Femur (tissue), 1 donor: ENCODE measurements around the gene RIPOR3.
A peak's percentile ranks its signal among the peaks of the same experiment; 100 is the strongest.
"Not testable (repeated sequence)": the region's sequence is repeated elsewhere in the genome, so short reads cannot be mapped to it uniquely, and the experiment has no call there.

Source experiments
- DNase-seq: peaks from one replicate; pipeline ENCODE4 v3.0.0-alpha.2; 2017

Gene RIPOR3

DNA sequence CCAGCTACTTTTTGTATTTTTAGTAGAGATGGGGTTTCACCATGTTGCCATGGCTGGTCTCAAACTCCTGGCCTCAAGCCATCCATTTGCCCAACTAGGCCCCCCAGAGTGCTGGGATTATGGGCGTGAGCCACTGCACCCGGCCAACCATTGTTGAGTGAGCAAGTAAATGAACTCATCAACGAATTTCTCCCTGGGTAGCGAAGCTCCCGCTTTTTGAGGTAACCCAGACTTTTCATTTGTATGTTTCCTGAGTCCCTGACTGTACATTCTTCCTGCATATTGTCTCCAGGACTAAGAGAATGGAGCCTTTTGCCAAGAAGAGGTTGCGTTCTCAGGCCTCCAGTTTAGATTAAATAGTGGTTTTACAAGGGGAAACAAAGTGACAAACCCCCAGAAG is 36.4 kb downstream of the RIPOR3 start:
- DNase-seq: peak; percentile 56

DNA sequence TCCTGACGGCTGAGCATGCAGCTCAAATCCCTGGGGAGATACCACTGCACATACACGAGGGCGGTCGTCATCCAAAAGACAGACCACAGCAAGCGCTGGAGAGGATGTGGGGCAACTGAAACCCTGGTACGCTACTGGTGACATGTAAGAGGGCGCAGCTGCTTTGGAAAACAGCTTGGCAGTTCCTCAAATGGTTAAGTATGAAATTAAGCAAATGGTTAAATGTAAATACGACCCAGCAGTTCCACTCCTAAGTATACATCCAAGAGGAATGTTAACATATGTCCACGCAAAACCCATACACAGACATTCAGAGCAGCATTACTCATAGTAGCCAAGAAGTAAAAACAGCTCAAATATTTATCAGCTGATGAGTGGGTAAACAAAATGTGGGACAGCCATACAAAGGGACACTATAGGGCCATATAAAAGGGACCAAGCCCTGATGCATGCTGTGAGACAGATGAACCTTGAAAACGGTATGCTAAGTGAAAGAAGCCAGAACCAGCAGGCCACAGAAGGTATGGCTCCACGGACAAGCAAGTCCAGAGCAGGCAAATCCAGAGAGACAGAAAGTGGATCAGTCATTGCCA is 38.5 kb downstream of the RIPOR3 start:
- DNase-seq: no peak

DNA sequence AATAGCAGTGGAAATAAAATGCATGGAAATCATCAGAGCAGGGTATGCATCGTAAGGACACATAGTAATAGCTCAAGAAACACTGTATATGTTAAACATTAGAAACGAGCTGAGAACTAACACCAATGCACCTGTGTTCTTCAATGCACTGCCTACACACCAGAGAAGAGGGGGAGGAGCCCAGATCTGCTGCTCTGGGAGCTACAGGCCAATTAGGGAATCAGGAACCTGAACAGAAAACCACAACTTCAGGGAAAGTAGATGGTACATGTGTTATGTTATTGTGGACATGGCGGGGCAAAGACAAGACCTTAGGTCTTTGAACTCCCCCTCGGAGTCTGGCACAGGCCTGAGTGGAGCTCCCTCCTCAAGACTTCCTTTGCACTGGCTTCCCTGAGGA is 39.7 kb downstream of the RIPOR3 start:
- no peak for DNase-seq

DNA sequence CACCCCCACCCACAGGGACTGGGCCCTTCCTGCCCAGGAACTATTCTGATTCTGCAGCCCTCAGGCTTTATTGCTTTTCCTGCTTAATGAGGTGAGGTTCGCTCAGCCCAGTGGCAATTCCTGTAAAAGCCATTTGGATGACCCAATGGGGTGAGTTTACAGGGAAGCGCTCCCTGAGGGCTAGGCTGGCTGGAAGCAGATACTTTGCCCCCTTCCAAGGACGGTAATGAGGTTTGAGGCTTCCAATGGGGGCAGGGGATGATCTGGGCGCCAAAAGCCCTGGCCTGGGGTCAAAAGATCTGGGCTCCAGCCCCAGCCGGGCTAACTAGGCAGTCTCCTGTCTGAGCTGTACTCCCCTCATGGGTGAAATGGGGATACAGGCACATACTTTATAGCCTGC is 41.8 kb downstream of the RIPOR3 start:
- no peak for DNase-seq

DNA sequence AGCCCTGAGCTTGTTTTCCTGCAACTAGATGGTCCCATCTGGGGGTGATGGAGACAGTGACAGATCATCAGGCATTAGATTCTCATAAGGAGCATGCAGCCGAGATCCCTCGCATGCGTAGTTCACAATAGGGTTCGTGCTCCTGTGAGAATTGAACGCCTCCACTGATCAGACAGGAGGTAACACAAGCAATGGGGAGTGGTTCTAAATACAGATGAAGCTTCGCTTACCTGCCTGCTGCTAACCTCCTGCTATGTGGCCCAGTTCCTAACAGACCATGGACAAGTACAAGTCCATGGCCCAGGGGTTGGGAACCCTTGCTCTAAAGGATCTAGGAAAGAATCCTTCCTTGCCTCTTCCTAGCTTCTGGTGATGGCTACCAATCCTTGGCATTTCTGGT is 42.7 kb downstream of the RIPOR3 start:
- DNase-seq: no peak

DNA sequence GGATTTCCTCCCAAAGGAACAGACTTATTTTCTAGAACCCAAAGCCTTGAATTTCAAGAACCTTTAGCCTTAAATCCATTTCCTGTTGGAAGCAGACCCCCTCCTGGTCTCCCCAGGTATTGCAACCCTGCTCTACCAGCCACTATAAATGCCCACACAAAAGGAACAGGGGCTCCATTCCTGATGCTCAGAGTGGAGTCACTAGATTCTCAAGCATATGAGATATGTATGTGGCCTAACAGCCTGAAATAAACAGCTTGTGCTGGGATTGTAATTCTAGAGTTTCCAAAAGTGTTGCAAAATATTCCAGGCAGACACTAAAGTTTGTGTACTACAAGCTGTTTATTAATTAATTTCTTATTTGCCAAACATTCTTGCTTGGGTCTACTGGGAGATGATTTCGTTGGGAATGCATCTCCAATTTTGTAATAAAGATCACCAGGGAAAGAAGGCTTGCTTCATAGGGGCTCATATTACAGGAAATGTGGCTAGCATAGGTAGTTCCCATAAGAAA is 44.8 kb downstream of the RIPOR3 start:
- no peak for DNase-seq

DNA sequence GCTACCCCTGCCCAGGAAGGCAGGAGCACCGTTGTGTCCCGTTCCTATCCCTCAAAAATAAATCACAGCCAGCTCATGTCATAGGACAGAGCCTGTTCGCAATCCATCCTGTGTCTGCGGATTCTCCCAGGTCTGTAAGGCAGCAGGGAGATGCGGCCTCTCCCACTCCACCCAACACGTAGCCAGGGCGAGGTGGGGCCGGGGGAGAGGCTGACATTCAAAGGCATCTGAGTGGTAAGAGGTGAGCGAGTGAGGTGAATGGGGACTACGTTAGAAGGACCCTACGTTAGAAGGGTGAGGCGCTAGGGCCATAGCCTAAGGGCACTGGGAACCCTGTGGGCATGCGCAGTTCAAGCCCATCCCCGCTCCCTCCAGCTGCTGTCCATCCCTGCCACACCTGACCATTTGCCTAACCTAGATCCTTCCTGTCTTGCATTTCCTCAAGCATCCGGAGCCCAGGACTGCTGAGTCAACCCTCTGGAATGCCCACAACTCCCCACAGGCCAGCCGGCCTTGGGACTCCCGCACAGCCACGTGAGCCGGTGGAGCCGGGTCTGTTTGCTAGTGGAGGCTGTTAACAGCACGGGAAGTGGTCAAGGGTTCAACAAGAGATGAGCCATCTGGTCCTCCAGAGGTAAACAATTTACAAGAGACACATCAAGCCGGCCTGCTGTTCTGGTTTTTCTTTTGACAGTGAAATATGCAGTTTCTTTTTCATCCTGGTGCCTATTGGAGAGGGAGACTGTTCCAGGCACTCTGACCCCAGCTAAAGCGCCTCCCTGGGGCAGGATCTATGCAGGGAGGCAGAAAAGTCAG is 45.9 kb downstream of the RIPOR3 start:
- peak; percentile 60 for DNase-seq

DNA sequence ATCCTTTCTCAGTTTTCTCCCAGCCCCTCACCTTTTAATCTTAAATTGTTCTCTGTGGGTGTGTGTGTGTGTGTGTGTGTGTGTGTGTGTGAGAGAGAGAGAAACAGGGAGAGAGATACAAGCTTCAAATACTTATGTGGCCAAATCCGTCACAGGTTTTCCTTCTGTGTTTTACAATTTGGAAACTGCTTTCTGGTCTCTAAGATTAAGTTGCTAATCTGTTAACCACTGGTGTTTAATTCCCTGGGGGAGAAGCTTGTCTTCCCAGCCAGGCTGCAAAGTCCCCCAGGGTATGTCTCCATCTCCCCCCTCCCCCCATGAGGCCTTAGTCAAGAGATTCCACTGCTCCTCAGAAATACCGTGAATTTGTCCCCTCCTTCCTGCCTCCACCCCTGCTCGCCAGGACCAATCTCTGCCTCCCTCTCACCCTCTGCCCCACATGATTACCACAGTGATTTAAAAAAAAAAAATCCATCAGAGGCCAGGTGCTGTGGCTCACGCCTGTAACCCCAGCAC is 49.0 kb downstream of the RIPOR3 start:
- DNase-seq: no peak

DNA sequence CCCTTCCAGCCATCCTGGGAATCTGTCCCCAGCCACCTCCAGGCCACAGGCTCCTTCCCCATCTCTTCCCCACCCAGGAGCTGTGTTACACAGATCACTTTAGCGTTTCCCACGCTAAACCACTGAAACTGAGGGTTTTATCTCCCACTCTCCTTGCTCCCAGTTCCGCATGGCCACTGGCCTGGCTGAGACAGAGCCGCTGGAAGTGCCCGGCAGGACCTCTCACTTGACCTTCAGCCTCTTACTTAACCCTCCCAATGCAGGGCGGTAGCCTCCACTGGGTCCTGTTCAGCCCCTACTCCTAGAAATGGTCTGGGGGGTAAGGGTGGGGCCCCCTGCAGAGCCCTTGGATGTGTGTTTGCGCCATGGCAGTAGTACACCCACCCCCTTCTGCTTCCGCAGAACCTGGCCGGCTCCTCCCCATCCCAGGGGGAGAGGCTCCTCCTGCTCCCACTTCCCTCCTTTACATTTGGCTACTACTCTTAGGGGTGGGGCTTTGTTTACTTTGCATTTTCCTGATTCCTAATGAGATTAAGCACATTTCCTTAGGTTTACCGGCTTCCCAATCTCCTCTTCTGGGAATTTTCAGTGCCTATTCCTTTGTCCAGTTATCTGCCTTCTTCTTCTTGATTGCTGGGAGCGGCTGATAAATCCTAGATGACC is 49.6 kb downstream of the RIPOR3 start:
- not testable (repeated sequence) for DNase-seq

DNA sequence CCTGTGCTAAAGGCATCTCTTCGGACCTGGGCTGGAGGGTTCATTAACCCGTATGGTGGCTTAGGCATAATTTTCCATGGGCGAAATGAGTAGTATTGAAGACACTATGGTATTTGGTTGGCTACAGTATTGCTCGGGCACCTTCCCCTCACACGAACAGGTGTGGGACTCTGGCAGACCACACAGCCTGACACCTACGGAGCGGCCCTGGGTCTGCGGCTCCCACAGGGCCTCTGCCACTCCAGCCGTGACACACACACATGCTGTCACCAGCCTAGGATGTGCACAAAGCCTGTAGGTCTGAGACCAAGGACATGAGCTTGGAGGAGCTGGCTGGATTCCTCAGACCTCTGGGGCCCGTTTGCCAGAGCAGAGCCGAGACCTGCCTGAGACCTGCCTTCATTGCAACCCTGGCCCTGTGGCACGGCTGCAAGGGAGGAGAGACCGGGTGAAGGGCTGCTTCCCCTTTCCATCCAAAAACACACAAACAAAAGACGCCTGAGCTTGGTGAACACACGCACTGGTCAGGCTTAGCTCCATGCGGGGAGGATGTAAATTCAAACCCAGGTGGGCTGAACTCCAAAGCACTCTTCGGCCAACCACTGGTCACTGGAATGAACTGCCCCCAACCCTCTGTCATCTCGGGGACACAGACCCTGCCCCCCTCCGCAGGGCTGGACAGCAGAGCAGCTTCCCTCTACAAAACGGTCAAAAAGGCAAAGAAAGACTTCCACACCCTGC is 51.2 kb downstream of the RIPOR3 start:
- not testable (repeated sequence) for DNase-seq

DNA sequence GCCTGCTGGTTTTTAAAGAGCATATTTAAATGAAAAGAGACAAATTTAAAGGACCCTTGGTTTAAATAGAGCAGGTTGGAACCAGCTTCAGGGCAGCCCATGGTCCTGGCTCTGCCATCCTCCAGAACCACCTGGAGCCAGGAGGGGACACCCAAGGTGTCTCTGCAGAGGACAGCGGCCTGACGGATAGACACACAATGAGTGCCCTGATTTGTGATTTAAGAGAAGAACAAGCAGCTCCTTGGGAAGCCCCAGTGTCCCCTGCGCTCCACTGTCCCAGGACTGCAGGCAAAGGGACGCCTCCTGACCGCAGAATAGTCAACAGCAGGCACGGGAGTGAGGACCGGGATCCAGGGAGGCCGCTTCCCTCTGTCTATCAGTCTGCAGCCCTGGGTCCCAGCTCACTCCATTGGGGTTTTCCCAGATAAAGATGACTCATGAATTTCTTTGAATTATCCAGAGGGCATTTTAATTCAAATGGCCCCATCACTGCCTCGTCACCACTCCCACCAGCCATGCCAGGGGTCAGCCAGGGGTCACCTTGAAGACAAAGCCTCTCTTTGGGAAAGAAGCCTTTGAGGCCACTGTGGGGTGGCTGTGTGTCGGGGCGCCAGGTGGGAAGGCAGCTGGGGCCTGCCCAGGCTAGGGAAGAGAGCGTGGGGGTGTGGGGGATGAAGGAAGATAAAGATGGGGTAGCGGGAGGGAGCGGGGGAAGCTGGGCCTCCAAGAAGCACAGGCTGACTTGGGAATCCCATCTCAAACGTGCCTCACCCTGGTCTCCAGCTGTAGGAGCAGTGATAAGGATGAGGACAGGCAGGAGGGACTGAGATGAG is 53.1 kb downstream of the RIPOR3 start:
- not testable (repeated sequence) for DNase-seq

DNA sequence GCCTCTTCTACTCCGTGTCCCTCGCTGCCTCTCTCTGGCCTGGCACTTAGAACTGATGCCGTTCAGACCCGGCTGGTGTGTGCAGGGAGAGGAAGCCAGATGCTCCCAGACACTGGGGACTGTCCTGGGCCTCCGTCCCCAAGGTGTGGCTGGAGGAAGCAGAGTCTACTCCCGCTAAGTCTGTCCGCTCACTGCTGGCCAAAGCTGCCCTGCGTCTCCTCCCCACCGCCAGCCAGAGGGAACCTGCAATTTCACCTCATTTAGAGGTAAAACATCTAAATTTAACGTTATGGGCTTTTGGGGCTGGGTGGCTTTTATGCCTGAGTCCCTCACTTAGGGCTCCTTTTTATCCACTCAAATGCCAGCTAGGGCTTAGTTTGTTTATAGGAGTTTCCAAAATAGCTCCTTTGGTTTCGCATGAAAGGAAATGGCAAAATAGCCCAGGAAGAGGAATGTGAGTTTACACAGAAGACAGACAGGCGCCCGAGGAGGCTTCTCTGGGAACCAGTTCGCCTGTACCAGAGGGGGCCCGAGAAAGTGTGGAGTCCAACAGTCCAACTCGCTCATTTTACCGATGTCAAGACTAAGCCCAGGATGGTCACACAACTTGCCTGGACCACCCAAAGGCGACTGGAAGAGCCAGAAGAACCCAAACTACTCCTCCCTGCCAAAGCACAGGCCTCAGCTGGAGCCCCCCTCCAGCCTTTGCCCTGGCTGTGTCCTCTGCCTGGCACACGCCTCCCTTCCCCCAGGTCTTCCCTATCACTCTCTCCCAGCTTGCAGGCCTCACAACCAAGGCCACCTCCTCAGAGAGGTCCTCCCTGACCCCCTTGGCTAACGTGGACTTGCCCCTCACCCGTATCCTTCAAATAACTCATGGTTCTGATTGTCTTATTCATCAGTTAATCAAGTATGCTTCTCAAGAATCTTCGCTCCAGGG is 54.5 kb downstream of the RIPOR3 start:
- DNase-seq: peak; percentile 46

DNA sequence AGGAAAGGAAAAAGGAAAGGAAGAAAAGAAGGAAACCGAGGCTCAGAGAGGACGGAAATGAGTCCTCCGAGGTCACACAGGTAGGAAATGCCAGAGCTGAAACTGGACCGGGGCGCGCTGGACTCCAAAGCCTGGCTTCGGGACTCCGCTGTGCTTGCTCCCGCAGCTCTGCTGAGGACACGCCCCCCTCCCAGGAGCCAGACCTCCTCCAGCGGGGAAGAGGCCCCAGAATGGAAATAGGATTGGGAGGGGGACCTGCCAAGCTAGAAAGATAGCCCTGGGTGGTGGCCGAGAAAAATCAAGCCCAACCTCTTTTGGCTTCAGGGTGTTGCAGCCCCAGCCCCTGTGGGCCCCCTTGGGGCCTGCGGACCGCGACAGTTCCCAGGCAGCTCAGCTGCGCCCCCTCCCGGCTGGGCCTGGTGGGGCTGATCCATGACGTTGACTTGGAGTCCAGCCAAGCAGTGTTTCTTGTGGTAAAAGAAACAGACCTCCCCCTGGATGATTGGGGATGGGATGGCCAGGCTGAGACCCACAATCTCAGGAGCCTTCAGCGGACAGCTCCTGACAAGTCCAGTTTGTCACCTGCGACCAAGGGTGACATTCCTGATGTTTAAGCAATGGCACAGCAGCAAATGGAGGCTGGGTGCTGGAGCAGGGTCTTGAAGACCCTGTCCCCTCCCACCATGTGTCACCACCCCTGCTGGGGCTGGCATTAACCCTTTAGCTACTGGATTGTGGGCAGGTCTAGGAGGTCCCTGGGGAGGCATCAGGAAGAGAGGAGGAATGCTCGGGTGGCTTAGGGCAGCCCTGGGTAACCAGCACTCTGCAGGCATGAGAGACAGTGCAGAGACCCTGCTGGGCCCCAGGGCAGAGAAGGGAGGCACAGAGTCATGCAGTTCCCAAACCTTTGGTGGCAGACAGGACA is 55.4 kb downstream of the RIPOR3 start:
- peak; percentile 80 for DNase-seq

DNA sequence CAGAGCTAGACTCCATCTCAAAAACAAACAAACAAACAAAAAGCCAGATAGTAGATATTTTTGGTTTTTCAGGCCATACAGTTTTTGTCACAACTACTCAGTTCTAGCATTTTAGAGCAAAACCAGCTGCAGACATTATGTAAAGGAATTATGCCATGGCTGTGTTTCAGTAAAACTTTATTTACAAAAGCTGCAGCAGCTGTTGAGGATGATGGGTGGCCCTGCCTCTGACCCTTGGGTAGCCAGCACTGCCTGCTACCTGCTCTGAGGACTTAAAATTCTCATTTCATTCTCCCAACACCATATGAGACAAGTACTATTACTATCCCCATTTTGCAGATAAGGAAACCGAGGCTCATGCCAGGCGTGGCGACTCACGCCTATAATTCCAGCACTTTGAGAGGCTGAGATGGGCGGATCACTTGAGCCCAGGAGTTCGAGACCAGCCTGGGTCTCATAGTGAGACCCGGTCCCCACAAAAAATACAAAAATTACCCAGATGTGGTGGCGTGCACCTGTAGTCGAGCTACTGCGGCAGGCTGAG is 56.3 kb downstream of the RIPOR3 start:
- no peak for DNase-seq

DNA sequence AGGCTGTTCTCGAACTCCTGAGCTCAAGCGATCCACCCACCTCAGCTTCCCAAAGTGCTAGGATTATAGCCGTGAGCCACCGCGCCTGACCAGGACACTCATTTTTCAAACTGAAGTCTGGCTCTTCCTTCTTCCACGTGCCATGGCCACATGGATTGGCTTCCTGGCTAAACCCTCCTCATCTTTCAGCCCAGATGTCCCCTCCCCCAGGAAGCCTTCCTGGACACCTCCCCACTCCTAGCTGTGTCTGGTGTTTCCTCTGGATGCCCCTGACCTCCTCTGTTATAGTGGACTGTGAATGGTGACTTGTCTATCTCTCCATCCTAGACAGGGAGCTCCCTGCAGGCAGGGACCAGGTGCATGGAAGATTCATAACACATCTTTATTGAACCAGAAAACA is 57.2 kb downstream of the RIPOR3 start:
- no peak for DNase-seq

DNA sequence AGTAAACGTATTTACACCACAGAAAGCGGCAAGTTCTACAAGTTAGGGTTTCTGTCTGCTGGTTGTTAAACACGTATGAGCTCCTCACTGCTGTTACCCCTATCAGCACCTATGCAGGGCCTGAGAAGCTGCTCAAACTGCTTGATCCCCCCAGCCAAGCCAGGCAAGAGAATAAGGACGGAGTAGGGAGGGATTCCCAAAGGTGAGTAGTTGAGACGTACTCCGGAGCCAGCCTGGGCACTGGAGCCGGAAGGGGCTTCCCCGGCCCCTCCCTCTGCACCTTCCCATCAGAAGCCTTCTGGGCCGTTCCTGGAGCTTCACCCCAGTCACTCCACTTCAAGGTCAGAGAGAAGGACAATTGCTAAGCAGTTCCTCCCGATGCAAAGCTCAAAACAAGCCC is 58.0 kb downstream of the RIPOR3 start:
- no peak for DNase-seq

DNA sequence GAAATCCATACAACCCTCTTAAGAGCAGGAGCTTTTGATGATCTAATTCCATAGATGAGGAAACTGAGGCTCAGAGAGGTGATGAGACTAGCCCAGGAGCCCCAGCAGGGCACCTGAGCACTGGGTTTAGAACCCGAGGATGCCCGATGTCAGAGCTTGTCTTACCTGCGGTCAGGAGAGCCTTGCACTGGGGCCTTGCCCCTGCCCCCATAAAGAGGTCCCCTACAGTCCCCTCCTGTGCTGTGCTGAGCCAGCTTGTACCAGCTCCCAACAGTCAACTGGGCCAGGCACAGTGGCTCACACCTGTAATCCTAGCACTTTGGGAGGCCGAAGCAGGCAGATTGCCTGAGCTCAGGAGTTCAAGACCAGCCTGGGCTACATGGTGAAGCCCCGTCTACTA is 58.6 kb downstream of the RIPOR3 start:
- DNase-seq: no peak

DNA sequence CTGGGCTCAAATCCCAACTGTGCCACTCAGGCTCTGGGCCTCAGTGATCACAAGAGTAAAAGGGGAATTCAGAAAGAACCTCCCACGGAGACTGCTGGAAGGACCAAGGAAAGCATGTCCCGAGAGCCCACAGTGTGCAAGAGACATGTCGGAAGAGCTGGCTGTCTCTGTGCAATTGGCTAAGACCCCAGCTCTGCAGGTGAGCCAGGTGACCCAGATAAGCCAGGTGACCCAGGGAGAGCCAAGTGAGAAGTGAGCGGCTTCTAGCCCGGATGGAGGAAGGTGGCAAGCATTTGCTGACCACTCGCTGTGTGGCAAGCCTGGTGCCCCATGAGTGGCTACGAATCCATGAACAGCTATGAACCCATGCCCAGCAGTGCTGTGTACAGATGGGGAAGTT is 59.1 kb downstream of the RIPOR3 start:
- no peak for DNase-seq

DNA sequence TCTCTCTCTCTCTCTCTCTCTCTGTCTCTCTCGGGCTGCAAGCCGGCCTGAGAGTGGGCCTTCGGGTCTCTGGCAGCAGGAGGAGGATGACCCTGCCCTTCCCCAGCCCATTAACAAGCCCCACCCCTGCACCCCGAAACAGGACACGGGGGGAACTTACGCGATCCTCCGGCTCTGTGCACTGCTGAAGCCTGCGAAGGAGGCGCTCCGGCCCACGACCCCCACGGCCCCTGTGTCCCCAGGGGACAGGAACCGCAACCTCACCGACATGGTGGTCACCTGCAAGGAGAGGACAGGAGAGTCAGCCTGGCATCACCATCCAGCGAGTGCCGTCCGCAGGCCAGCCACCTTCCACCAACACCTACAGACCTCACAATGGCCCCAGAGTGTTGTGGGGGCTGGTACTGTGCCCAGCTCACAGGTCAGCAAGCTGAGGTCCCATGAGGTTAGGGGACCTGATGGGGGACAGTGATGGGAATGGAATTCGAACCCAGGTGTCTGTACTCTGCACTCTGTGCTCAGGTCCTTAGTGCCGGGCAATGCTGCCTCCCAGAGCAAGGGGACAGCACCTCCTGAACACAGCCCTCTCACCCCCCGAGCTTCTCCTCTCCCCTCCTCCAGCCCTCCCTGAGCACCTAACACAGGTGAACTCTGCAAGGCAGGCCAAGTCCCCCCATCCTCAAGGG is 60.6 kb downstream of the RIPOR3 start:
- DNase-seq: no peak
